SH-SY5Y (cell line): ENCODE data around the gene INF2.

Source experiments
- GATA2 ChIP-seq: IDR thresholded peaks from 2 replicates; pipeline ENCODE4 v1.6.1; 2011; ENCODE audit warnings: mild to moderate bottlenecking, low read depth, low read length
- GATA3 ChIP-seq: IDR thresholded peaks from 2 replicates; pipeline ENCODE4 v1.6.1; 2011; ENCODE audit warnings: low read depth, mild to moderate bottlenecking, low read length, moderate library complexity

- TF ChIP-seq GATA3 (no peak), GATA2 (no peak)
Observed at GRCh38 chr14:104640681-104641080, 48.7 kb upstream of the INF2 start.
